Caki2 (cell line): Measurements from ENCODE around the gene FGGY. TPM values are rescaled to one million over a fixed set of nuclear protein-coding genes. Genes with fewer than 3 reads are reported as not detected.

Source experiments
- DNase-seq: peaks from one replicate; pipeline ENCODE4 v3.0.0-alpha.2; 2015; ENCODE audit warnings: low read depth
- in situ Hi-C: cut with HindIII; loops from 2 replicates; pipeline ENCODE4 v1.10.0; 2016; ENCODE audit warnings: low sequenced_read_pairs, low pct_unique_long_range_greater_than_20kb, mixed read lengths
- total RNA-seq: library from RNA; depleted of rRNA; stranded (reverse); fragments of >200 nt; shearing (Covaris generic); gene quantifications from 2 replicates; pipeline ENCODE4 v1.2.3, GENCODE V29; 2014; ENCODE audit warnings: low replicate concordance

FGGY gene
- total RNA-seq, 1 experiment from 2014 or later, result 26.2 TPM

GRCh38 chr1:59309392-59309791, 12.5 kb downstream of the FGGY start:
- no peak for DNase-seq
- in situ Hi-C loops, result no loop called here

GRCh38 chr1:59309795-59310548, 13.1 kb downstream of the FGGY start:
- in situ Hi-C loops, result no loop called here
- DNase-seq, result no peak

- in situ Hi-C loops, result no loop called here
- DNase-seq, result no peak
These were observed 13.8 kb downstream of the FGGY start for GRCh38 chr1:59310549-59311250.

- in situ Hi-C loops, result no loop called here
- DNase-seq, result no peak
These were observed 18.1 kb downstream of the FGGY start for GRCh38 chr1:59314776-59315528.

GRCh38 chr1:59315529-59316463, 18.9 kb downstream of the FGGY start:
- in situ Hi-C loops, result no loop called here
- no peak for DNase-seq

GRCh38 chr1:59316497-59317128, 19.7 kb downstream of the FGGY start:
- in situ Hi-C loops, result no loop called here
- no peak for DNase-seq

- in situ Hi-C loops, result no loop called here
- DNase-seq, result no peak
These were observed 20.4 kb downstream of the FGGY start for GRCh38 chr1:59317343-59317742.

GRCh38 chr1:59317780-59318179, 20.9 kb downstream of the FGGY start:
- in situ Hi-C loops, result no loop called here
- no peak for DNase-seq

GRCh38 chr1:59318271-59318860, 21.5 kb downstream of the FGGY start:
- in situ Hi-C loops, result no loop called here
- DNase-seq, result no peak

- in situ Hi-C loops, result no loop called here
- DNase-seq, result no peak
These were observed 25.5 kb downstream of the FGGY start for GRCh38 chr1:59322394-59322793.

- in situ Hi-C loops, result no loop called here
- DNase-seq, result no peak
These were observed 25.9 kb downstream of the FGGY start for GRCh38 chr1:59322814-59323213.

GRCh38 chr1:59323879-59324278, 27.0 kb downstream of the FGGY start:
- in situ Hi-C loops, result no loop called here
- no peak for DNase-seq

GRCh38 chr1:59328353-59328752, 31.5 kb downstream of the FGGY start:
- in situ Hi-C loops, result no loop called here
- DNase-seq, result no peak

GRCh38 chr1:59329412-59330053, 32.6 kb downstream of the FGGY start:
- in situ Hi-C loops, result no loop called here
- no peak for DNase-seq

GRCh38 chr1:59331686-59332620, 35.1 kb downstream of the FGGY start:
- no peak for DNase-seq
- in situ Hi-C loops, result no loop called here

GRCh38 chr1:59332983-59333382, 36.1 kb downstream of the FGGY start:
- in situ Hi-C loops, result no loop called here
- DNase-seq, result no peak
